Panc1 (cell line): ENCODE data around the gene PRLH.

Source experiments
- POLR2AphosphoS5 ChIP-seq: IDR thresholded peaks from 2 replicates; pipeline ENCODE4 v1.6.1; 2012; ENCODE audit warnings: mild to moderate bottlenecking, low read depth, low read length, moderate library complexity
- SIN3A ChIP-seq: IDR thresholded peaks from 2 replicates; pipeline ENCODE4 v1.6.1; 2012; ENCODE audit warnings: low read depth, mild to moderate bottlenecking, low read length, moderate library complexity, borderline replicate concordance; ENCODE audit not compliant: insufficient read depth
- TCF7L2 ChIP-seq: IDR thresholded peaks from 2 replicates; pipeline ENCODE4 v1.6.1; 2011; ENCODE audit warnings: mild to moderate bottlenecking, low read depth, low read length, inconsistent platforms
- TF ChIP-seq, protein P1 (sequence below): fragments of 450-650 bp; IDR thresholded peaks from 2 replicates; pipeline ENCODE4 v1.5.1; 2017; ENCODE audit warnings: mild to moderate bottlenecking
- TF ChIP-seq, protein P2 (sequence below), 2 experiments: IDR thresholded peaks; 2 replicates each; pipeline ENCODE4 v1.6.1; 2011 to 2012; ENCODE audit warnings: low read depth in 2 of 2, control low read depth in 1 of 2, low read length in 1 of 2, mild to moderate bottlenecking in 1 of 2, moderate library complexity in 1 of 2; ENCODE audit not compliant: insufficient read depth in 1 of 2

DNA sequence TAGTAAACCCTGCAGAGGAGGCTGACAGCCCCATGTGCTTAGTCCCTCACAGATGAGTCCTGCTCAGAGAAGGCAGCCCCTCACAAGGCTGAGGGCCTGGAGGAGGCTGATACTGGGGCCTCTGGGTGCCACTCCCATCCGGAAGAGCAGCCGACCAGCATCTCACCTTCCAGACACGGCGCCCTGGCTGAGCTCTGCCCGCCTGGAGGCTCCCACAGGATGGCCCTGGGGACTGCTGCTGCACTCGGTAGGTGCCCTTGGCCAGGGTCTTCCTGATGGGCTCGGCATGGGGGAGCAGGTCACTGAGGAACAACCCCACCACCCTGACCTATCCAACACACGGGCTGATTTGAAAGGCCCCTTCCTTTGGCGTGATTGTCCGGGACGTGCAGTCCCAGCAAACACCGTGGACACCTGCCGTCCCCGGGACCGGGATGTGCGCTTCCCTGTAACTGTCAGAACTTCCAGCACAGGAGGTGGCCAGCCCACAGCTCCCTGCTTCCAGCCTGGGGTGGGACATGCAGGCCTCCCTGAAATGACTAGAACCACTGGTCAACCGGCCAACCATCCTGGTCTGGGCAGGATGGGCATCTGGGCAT is 40.7 kb upstream of the PRLH start:
- TF ChIP-seq, protein P1, sequence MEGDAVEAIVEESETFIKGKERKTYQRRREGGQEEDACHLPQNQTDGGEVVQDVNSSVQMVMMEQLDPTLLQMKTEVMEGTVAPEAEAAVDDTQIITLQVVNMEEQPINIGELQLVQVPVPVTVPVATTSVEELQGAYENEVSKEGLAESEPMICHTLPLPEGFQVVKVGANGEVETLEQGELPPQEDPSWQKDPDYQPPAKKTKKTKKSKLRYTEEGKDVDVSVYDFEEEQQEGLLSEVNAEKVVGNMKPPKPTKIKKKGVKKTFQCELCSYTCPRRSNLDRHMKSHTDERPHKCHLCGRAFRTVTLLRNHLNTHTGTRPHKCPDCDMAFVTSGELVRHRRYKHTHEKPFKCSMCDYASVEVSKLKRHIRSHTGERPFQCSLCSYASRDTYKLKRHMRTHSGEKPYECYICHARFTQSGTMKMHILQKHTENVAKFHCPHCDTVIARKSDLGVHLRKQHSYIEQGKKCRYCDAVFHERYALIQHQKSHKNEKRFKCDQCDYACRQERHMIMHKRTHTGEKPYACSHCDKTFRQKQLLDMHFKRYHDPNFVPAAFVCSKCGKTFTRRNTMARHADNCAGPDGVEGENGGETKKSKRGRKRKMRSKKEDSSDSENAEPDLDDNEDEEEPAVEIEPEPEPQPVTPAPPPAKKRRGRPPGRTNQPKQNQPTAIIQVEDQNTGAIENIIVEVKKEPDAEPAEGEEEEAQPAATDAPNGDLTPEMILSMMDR = no peak
- TF ChIP-seq TCF7L2 (no peak), POLR2AphosphoS5 (no peak), SIN3A (no peak)
- TF ChIP-seq, protein P2, sequence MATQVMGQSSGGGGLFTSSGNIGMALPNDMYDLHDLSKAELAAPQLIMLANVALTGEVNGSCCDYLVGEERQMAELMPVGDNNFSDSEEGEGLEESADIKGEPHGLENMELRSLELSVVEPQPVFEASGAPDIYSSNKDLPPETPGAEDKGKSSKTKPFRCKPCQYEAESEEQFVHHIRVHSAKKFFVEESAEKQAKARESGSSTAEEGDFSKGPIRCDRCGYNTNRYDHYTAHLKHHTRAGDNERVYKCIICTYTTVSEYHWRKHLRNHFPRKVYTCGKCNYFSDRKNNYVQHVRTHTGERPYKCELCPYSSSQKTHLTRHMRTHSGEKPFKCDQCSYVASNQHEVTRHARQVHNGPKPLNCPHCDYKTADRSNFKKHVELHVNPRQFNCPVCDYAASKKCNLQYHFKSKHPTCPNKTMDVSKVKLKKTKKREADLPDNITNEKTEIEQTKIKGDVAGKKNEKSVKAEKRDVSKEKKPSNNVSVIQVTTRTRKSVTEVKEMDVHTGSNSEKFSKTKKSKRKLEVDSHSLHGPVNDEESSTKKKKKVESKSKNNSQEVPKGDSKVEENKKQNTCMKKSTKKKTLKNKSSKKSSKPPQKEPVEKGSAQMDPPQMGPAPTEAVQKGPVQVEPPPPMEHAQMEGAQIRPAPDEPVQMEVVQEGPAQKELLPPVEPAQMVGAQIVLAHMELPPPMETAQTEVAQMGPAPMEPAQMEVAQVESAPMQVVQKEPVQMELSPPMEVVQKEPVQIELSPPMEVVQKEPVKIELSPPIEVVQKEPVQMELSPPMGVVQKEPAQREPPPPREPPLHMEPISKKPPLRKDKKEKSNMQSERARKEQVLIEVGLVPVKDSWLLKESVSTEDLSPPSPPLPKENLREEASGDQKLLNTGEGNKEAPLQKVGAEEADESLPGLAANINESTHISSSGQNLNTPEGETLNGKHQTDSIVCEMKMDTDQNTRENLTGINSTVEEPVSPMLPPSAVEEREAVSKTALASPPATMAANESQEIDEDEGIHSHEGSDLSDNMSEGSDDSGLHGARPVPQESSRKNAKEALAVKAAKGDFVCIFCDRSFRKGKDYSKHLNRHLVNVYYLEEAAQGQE (IDR thresholded peaks at IDR 0.05; ENCODE audit: insufficient read depth in 1 of 2, low read depth in 2 of 2, low read length in 1 of 2) = no peak
